ENCODE measurements around the gene MLLT10.

MLLT10 gene

GRCh38 chr10:21490028-21490710 lies 43.9 kb upstream of the MLLT10 start:
- Histone ChIP-seq H2AFZ (no peak overlapping the region), H3K9ac (no peak overlapping the region), H3K27me3 (ENCODE audit: control insufficient read depth, insufficient read depth, low read length) (no peaks in the 10 kb centered on the region), H3K4me2 (ENCODE audit: low read length) (no peak overlapping the region), H3K4me3 (ENCODE audit: low read depth, low read length) (no peak overlapping the region), H3K9me3 (ENCODE audit: control insufficient read depth, low read length) (no peaks in the 10 kb centered on the region), H3K4me1 (peaks cover 5% of the 10 kb centered on the region), H3K79me2 (no peaks in the 10 kb centered on the region), H3K27ac (no peak overlapping the region), H3K36me3 (ENCODE audit: control insufficient read depth, insufficient read depth, low read length) (no peaks in the 10 kb centered on the region)
- TF ChIP-seq CTCF (IDR thresholded peaks at IDR 0.05): no peak

GRCh38 chr10:21490711-21491105 lies 43.3 kb upstream of the MLLT10 start:
- Histone ChIP-seq H3K27ac (no peak overlapping the region), H3K27me3 (ENCODE audit: control insufficient read depth, insufficient read depth, low read length) (no peaks in the 10 kb centered on the region), H3K9ac (no peak overlapping the region), H3K36me3 (ENCODE audit: control insufficient read depth, insufficient read depth, low read length) (no peaks in the 10 kb centered on the region), H3K4me2 (ENCODE audit: low read length) (no peak overlapping the region), H3K9me3 (ENCODE audit: control insufficient read depth, low read length) (no peaks in the 10 kb centered on the region), H3K4me1 (peaks cover 5% of the 10 kb centered on the region), H3K79me2 (no peaks in the 10 kb centered on the region), H2AFZ (no peak overlapping the region), H3K4me3 (ENCODE audit: low read depth, low read length) (no peak overlapping the region)
- TF ChIP-seq CTCF (IDR thresholded peaks at IDR 0.05): no peak

GRCh38 chr10:21492421-21492820 lies 41.6 kb upstream of the MLLT10 start:
- H3K9me3 ChIP-seq (ENCODE audit: control insufficient read depth, low read length): no peaks in the 10 kb centered on the region
- H3K4me3 ChIP-seq (ENCODE audit: low read depth, low read length): no peak overlapping the region
- no peaks in the 10 kb centered on the region for H3K36me3 ChIP-seq (ENCODE audit: control insufficient read depth, insufficient read depth, low read length)
- H3K27ac ChIP-seq: no peak overlapping the region
- no peaks in the 10 kb centered on the region for H3K79me2 ChIP-seq
- no peak overlapping the region for H2AFZ ChIP-seq
- H3K9ac ChIP-seq: no peak overlapping the region
- no peaks in the 10 kb centered on the region for H3K27me3 ChIP-seq (ENCODE audit: control insufficient read depth, insufficient read depth, low read length)
- peaks cover 5% of the 10 kb centered on the region for H3K4me1 ChIP-seq
- no peak overlapping the region for H3K4me2 ChIP-seq (ENCODE audit: low read length)
- no peak for TF ChIP-seq CTCF (IDR thresholded peaks at IDR 0.05)

GRCh38 chr10:21493784-21494183 lies 40.2 kb upstream of the MLLT10 start:
- H3K9ac ChIP-seq: no peak overlapping the region
- H3K9me3 ChIP-seq (ENCODE audit: control insufficient read depth, low read length): no peaks in the 10 kb centered on the region

More at GRCh38 chr10:21493784-21494183, 40.2 kb upstream of the MLLT10 start:
- Histone ChIP-seq H3K36me3 (ENCODE audit: control insufficient read depth, insufficient read depth, low read length) (no peaks in the 10 kb centered on the region), H3K27me3 (ENCODE audit: control insufficient read depth, insufficient read depth, low read length) (no peaks in the 10 kb centered on the region), H3K4me2 (ENCODE audit: low read length) (no peak overlapping the region), H2AFZ (peak overlapping the region; percentile 89), H3K27ac (peak overlapping the region; percentile 87), H3K4me3 (ENCODE audit: low read depth, low read length) (peak overlapping the region; percentile 90), H3K4me1 (no peaks in the 10 kb centered on the region), H3K79me2 (no peaks in the 10 kb centered on the region)
- TF ChIP-seq CTCF (IDR thresholded peaks at IDR 0.05): no peak
